ENCODE results near the gene TTC34.

TTC34 gene

DNA sequence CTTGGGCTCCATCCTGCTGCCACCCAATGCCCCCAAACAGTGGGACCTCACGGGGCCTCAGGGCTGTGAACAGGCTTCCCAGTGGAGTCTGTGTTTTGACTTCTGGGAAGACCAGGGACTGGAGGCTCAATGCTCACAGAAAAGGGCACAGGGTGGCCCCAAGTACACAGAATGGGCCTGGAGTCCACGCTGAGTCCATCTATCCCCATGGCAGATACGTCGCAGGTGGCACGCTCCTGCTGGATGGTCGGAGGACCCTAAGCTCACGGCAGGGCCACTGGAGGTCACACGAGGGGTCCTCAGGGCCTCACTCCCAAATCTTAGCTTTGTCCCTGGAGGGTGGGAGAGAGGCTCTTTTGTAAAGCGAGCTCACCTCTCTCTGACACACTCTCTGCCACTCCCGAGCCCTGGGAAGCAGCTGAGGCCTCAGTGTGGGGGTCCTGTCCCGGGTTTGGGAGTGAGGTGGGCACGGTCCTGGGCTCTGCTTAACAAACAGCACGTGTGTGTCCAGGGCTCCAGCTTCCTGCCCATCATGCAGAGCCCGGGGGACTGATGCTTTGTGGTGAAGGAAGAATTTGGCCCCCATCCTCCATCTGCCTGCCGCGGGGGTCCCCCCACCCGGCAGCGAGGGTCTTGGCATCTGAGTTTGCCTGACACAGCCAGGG, 27.2 kb upstream of the TTC34 start:
- no peak for DNase-seq (ENCODE audit: low read depth)

DNA sequence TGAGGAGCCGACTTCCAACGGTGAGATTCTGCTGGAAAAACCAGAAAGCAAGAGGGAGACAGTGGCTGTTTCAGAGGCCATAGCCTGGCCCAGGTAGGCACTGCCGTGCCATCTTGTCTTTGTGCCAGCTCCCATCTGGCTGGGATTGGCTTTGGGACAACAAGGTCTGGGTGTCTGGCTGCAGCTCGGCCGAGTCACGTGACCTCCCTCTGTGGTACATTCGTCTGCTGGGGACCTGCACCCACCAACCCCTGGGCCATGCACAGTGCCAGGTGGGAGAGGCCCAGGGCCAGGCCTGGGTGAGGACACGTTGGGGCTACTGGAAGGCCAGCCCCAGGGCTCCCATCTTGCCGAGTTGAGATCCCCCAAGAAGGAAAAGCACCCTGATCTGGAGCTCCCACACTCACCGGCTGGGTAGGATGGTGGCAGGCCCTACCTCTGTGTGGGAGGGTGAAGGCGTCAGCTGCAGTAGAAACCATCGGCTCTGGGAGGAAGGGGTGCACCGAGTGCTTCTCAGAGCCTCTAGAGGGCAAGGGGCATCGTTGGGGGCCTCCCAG, 25.3 kb upstream of the TTC34 start:
- DNase-seq (ENCODE audit: low read depth) = no peak

DNA sequence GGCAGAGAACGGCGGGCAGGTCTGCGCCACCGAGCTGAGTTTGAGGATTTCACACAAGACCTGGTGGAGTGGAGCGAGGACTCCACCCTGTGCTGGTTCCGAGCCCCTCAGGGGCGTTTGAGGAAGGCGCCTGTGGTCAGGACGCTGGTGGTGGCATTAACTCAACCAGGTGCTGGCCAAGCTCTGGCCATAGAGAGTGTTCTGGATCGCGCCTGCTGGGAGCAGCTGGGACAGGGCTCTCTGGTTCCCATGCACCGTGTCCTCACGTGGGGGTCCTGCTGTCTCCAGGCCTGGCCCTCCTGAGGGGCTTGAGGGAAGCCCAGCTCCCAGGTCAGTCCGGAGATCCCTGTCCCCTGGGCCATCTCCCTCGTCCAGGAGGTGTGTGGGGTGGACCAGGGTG, 24.8 kb upstream of the TTC34 start:
- DNase-seq (ENCODE audit: low read depth) = no peak

DNA sequence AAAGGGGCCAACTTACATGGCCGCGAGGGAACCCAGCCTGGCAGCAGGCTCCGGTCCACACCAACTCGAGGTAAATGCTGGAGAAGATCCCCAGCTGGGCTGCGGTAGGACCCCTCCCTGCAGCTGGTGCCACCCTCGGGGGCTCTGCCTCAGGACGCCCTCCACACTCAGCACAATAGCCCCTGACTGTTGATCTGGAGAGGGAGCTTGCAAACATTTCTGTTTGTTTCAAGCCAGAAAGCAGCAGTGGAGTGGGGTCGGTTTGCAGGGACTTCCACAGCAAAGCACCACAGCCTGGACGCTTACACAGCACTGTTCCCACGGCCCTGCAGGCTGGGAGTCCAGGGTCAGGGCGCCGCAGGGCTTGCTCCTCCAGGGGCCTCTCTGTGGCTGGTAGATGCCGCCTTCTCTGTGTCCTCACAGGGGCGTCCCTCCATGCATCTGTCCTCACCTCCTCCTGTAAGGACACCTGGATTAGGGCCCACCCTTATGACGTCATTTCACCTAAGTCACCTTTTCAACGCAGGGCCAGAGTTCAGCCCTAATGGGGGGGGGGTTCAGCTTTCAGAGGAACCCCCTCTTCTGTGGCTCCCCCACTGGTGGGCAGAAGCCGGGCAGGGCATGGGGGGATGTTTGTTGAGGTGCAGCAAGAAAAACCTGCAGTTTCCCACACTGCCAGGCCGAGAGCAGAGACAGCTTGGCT, 24.1 kb upstream of the TTC34 start:
- DNase-seq (ENCODE audit: low read depth) = no peak

- no peak for DNase-seq (ENCODE audit: low read depth)
These were observed 23.5 kb upstream of the TTC34 start for GRCh38 chr1:2824999-2825398.

DNA sequence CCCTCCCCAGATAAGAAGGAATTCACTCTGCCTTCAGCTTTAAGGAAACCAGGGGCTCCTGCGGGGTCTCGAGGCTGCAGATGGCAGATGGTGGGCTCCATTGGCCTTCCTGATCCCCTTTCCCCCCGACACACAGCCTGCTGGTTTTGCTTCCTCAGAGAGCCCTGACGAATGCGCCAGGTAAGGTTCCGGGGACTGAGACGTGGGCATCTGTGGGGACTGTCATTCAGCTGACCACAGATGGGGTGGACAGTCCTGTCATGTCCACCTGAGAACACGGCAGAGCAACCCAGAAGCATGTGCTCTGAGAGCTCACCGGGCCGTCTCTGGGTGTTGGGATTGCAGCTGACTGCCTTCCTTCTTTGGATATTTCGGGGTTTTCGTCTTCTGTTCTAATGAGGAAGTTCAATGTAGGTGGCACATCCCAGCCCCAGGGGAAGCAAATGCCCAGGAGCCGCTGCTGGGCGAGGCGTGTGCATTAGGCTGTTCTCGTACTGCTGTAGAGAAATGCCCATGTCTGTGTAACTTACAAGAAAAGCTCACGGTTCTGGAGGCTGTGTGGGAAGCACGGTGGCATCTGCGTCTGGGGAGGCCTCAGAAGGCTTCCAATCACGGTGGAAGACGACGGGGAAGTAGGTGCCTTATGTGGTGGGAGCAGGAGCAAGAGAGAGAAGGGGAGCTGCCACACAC, 22.6 kb upstream of the TTC34 start:
- no peak for DNase-seq (ENCODE audit: low read depth)

- no peak for DNase-seq (ENCODE audit: low read depth)
These were observed 21.2 kb upstream of the TTC34 start for GRCh38 chr1:2822621-2823145.

DNA sequence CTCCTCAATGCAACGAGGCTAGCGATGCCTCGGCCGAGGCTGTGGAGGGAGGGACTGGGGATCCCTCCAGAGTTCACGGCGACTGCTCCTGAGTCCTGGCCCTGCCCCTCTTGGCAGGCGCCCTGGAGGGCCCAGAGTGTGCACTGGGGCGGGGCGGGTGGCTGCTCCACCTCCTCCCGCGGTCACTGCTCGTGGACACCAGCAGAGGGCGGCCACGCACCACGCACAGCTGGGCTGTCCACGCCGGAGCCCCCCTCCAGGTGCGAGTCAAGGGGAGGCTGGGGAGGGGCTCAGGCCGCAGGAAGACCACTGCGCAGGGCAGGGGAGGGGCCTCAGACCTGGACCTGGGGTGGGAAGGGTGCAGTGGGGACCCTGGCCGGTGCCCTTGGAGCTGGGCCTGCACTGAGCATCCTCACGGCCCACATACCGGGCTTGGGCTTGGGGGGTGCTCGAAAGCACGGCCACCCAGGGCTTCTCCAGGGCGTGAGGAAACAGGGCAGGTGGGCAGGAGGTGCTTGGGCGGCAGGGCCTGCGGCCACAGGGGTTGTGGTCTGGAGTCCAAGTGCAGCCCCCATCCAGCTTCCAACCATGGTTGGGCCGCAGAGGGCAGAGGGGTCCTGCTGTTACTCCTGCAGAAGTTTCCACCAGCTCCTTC, 20.6 kb upstream of the TTC34 start:
- DNase-seq (ENCODE audit: low read depth) = no peak

- DNase-seq (ENCODE audit: low read depth) = no peak
These were observed 20.0 kb upstream of the TTC34 start for GRCh38 chr1:2821373-2821955.

GRCh38 chr1:2820731-2821372, 19.4 kb upstream of the TTC34 start:
- no peak for DNase-seq (ENCODE audit: low read depth)

GRCh38 chr1:2819831-2820730, 18.6 kb upstream of the TTC34 start:
- no peak for DNase-seq (ENCODE audit: low read depth)

DNA sequence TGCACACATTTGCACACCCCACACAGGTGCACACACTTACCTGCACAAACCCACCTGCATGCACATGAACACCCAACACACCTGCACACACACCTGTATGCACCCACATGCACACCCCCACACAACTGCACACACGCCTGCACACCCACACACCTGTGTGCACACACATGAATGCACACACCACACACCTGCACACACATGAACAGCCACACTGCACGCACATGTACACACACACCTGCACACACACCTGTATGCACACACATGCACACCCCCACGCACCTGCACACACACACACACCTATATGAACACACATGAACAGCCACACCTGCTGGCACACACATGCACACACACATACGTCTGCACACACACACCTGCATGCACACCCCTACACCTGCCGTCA, 17.9 kb upstream of the TTC34 start:
- no peak for DNase-seq (ENCODE audit: low read depth)

GRCh38 chr1:2817784-2818564, 16.5 kb upstream of the TTC34 start:
- DNase-seq (ENCODE audit: low read depth) = no peak

DNA sequence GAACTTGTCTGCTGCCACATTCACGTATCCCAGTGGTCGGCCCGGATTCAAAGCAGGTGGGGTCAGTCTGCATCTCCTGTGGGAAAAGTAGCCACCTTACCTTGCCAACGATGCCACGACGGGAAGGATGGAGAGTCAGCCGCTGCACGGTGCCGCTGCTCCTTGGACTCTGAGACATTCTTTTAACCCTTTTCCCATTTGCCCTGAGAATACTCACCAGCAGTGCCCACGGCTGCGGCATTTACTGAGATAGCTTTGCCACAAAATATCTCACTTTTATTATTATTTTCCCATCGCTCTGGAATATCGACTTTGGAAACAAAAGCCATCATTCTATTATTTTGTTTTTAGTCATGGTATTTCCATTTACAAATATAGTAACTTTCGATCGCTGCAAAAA, 15.3 kb upstream of the TTC34 start:
- no peak for DNase-seq (ENCODE audit: low read depth)

GRCh38 chr1:2815551-2815950, 14.1 kb upstream of the TTC34 start:
- no peak for DNase-seq (ENCODE audit: low read depth)

DNA sequence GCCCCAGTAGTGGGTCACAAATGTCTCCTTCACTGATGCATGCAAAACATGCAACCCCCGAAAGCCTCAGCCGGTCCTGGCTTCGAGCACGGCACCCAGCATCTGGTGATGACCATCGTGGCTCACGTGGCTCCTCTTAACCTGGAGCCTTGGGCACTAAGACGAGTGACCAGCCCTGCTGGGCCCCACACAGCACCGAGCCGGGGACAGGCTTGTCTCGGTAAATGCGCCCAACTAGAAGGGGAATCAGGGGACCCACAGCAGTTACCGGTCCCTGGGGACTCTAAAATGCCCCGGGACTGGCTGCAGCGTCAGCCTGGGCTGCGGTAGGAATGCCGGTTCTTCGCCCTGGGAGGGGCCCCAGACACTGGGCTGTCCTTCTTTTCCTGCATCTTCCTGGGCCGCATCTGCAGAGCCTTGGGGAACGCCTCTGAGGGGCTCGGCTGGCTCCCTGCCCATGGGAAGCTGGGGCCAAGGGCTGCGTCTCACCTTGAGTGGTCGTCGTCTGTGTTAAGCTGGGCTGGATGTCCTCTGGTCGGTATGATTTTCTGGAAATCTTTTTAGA, 13.1 kb upstream of the TTC34 start:
- DNase-seq (ENCODE audit: low read depth) = no peak

DNA sequence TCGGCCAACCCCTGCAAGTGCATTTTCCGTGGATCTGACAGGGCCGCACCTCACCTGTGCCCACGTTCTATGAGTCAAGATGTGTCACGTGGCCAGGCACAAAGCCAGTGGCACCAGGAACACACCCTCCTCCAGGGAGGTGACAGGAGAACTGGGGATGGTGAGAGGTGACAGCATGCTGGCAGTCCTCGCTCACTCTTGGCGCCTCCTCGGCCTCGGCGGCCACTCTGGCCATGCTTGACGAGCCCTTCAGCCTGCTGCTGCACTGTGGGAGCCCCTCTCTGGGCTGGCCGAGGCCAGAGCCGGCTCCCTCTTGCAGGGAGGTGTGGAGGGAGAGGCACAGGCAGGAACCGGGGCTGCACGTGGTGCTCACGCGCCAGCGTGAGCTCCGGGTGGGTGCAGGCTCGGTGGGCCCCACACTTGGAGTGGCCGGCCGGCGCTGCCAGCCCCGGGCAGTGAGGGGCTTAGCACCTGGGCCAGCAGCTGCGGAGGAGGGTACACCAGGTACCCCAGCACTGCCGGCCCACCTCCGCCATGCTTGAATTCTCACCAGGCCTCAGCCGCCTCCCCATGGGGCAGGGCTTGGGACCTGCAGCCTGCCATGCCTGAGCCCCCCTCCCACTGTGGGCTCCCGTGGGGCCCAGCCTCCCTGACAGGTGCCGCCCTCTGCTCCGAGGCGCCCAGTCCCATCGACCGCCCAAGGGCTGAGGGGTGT, 11.6 kb upstream of the TTC34 start:
- DNase-seq (ENCODE audit: low read depth) = no peak

- no peak for DNase-seq (ENCODE audit: low read depth)
These were observed 10.6 kb upstream of the TTC34 start for GRCh38 chr1:2812136-2812535.

DNA sequence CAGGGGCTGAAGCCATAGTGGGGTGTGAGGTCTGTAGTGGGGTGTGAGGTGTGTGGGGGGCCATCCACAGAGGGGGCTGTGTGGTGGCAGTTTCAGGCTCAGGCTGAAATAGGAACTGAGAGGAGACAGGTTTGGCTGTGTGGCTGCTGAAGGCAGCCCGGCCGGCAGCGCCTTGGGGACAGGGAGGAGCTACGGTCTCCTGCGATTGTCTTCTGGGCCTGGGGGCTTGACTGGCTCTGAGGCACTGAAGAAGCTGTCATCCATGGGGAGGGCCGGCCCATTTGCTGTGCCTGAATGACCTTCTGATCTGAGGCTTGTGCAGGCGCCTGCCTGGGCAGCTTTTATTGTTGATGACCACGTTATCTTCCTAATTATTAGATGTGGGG, 10.0 kb upstream of the TTC34 start:
- DNase-seq (ENCODE audit: low read depth) = no peak

Data from non-pigmented ciliary epithelial cell (primary cell).